HepG2 (cell line): ENCODE data around the gene SP1. TPM values are rescaled to one million over a fixed set of nuclear protein-coding genes. Genes with fewer than 3 reads are reported as not detected.

ENCODE experiments used
- AHR ChIP-seq: IDR thresholded peaks from 2 replicates; pipeline ENCODE4 v1.6.1; 2018; ENCODE audit warnings: missing genetic modification reagents, missing compliant biosample characterization
- BRD4 ChIP-seq: sonication (generic); formaldehyde crosslinking; IDR thresholded peaks from 2 replicates; pipeline ENCODE4 v1.4.0; 2020; ENCODE audit warnings: missing genetic modification reagents
- CEBPG ChIP-seq: IDR thresholded peaks from 2 replicates; pipeline ENCODE4 v1.6.1; 2016
- DMAP1 ChIP-seq: IDR thresholded peaks from 2 replicates; pipeline ENCODE4 v1.6.1; 2016
- HHEX ChIP-seq: IDR thresholded peaks from 2 replicates; pipeline ENCODE4 v1.6.1; 2016; ENCODE audit warnings: control low read depth
- KLF6 ChIP-seq: IDR thresholded peaks from 2 replicates; pipeline ENCODE4 v1.8.0; 2016; ENCODE audit warnings: missing biosample characterization, missing genetic modification reagents
- NFIB ChIP-seq: sonication (generic); formaldehyde crosslinking; IDR thresholded peaks from 2 replicates; pipeline ENCODE4 v1.9.0; 2021; ENCODE audit warnings: missing genetic modification reagents, mild to moderate bottlenecking, borderline replicate concordance
- NONO ChIP-seq, 2 experiments: fragments of 450-650 bp in 1 of 2; sonication (generic) in 1 of 2; formaldehyde crosslinking in 1 of 2; IDR thresholded peaks in 1 of 2; conservative IDR thresholded peaks in 1 of 2; 2 replicates each; pipeline versions ENCODE4 v1.6.1 to v1.8.0; 2017 to 2022; ENCODE audit warnings: mild to moderate bottlenecking in 1 of 2, missing genetic modification reagents in 1 of 2, moderate library complexity in 1 of 2
- PHF21A ChIP-seq: sonication (generic); formaldehyde crosslinking; IDR thresholded peaks from 2 replicates; pipeline ENCODE4 v1.5.0; 2020; ENCODE audit warnings: mild to moderate bottlenecking, missing genetic modification reagents
- SP140L ChIP-seq: sonication (generic); formaldehyde crosslinking; IDR thresholded peaks from 2 replicates; pipeline ENCODE4 v1.4.0; 2020; ENCODE audit warnings: missing genetic modification reagents, borderline replicate concordance
- SRF ChIP-seq: IDR thresholded peaks from 2 replicates; pipeline ENCODE4 v1.6.1; 2011; ENCODE audit warnings: mild to moderate bottlenecking, low read depth, low read length, moderate library complexity
- TAF1 ChIP-seq: sonication (generic); formaldehyde crosslinking; IDR thresholded peaks from 2 replicates; pipeline ENCODE4 v1.4.0; 2020; ENCODE audit warnings: missing genetic modification reagents
- TBX3 ChIP-seq: fragments of 450-650 bp; IDR thresholded peaks from 2 replicates; pipeline ENCODE4 v1.6.1; 2017; ENCODE audit warnings: antibody characterized with exemption, mild to moderate bottlenecking, inconsistent platforms, borderline replicate concordance
- ZBTB42 ChIP-seq: sonication (generic); formaldehyde crosslinking; IDR thresholded peaks from 2 replicates; pipeline ENCODE4 v1.5.0; 2020; ENCODE audit warnings: mild to moderate bottlenecking, missing genetic modification reagents
- ZMAT3 ChIP-seq: sonication (generic); formaldehyde crosslinking; conservative IDR thresholded peaks from 2 replicates; pipeline ENCODE4 v1.7.0; 2021; ENCODE audit warnings: missing genetic modification reagents
- ZNF367 ChIP-seq: sonication (generic); formaldehyde crosslinking; IDR thresholded peaks from 2 replicates; pipeline ENCODE4 v1.4.0; 2020; ENCODE audit warnings: missing genetic modification reagents, borderline replicate concordance
- ZNF562 ChIP-seq: sonication (generic); formaldehyde crosslinking; IDR thresholded peaks from 2 replicates; pipeline ENCODE4 v1.8.0; 2022; ENCODE audit warnings: missing genetic modification reagents, borderline replicate concordance
- ZNF614 ChIP-seq: IDR thresholded peaks from 2 replicates; pipeline ENCODE4 v1.6.1; 2018; ENCODE audit warnings: missing biosample characterization, missing genetic modification reagents, inconsistent platforms, borderline replicate concordance
- ZNF713 ChIP-seq: sonication (generic); formaldehyde crosslinking; IDR thresholded peaks from 2 replicates; pipeline ENCODE4 v1.4.0; 2020; ENCODE audit warnings: mild to moderate bottlenecking, missing genetic modification reagents
- polyA plus RNA-seq, 8 experiments: library from polyadenylated mRNA; depleted of rRNA in 3 of 8; stranded (reverse) in 7 of 8; unstranded in 1 of 8; fragments of >200 nt; fragmentation: Illumina TruSeq in 4 of 8; extraction: Trizol in 4 of 8; gene quantifications; 2 replicates each; pipeline versions ENCODE4 v1.2.1 to v1.2.3, GENCODE V29; 2011 to 2016; ENCODE audit warnings: low read depth in 4 of 8, missing spikeins in 1 of 8, mixed read lengths in 1 of 8; ENCODE audit not compliant: insufficient read depth in 1 of 8
- total RNA-seq, 5 experiments: library from RNA; depleted of rRNA; stranded (reverse); fragments of >200 nt; fragmentation: Illumina TruSeq; extraction: Trizol; gene quantifications; 2 replicates each; pipeline ENCODE4 v1.2.3, GENCODE V29; 2016; ENCODE audit warnings: low read depth in 1 of 5
- TF ChIP-seq, protein P1 (sequence below): sonication (generic); formaldehyde crosslinking; IDR thresholded peaks from 2 replicates; pipeline ENCODE4 v1.4.0; 2020; ENCODE audit warnings: missing genetic modification reagents
- TF ChIP-seq, protein P2 (sequence below): sonication (generic); formaldehyde crosslinking; IDR thresholded peaks from 2 replicates; pipeline ENCODE4 v1.4.0; 2020; ENCODE audit warnings: missing genetic modification reagents, low read depth, mild to moderate bottlenecking, borderline replicate concordance
- TF ChIP-seq, protein P3 (sequence below): sonication (generic); formaldehyde crosslinking; IDR thresholded peaks from 2 replicates; pipeline ENCODE4 v1.5.0; 2020; ENCODE audit warnings: missing genetic modification reagents
- TF ChIP-seq, protein P4 (sequence below): sonication (generic); formaldehyde crosslinking; IDR thresholded peaks from 2 replicates; pipeline ENCODE4 v1.4.0; 2020; ENCODE audit warnings: missing genetic modification reagents
- TF ChIP-seq, protein P5 (sequence below): sonication (generic); formaldehyde crosslinking; IDR thresholded peaks from 2 replicates; pipeline ENCODE4 v1.5.1; 2020; ENCODE audit warnings: missing genetic modification reagents, mild to moderate bottlenecking, borderline replicate concordance

The SP1 gene
- total and polyA plus RNA-seq, 2 of the 13 experiments (the other 11 are each of a cell fraction or from before 2014, with no cell fraction given) = 26.5 to 27.5 TPM

DNA sequence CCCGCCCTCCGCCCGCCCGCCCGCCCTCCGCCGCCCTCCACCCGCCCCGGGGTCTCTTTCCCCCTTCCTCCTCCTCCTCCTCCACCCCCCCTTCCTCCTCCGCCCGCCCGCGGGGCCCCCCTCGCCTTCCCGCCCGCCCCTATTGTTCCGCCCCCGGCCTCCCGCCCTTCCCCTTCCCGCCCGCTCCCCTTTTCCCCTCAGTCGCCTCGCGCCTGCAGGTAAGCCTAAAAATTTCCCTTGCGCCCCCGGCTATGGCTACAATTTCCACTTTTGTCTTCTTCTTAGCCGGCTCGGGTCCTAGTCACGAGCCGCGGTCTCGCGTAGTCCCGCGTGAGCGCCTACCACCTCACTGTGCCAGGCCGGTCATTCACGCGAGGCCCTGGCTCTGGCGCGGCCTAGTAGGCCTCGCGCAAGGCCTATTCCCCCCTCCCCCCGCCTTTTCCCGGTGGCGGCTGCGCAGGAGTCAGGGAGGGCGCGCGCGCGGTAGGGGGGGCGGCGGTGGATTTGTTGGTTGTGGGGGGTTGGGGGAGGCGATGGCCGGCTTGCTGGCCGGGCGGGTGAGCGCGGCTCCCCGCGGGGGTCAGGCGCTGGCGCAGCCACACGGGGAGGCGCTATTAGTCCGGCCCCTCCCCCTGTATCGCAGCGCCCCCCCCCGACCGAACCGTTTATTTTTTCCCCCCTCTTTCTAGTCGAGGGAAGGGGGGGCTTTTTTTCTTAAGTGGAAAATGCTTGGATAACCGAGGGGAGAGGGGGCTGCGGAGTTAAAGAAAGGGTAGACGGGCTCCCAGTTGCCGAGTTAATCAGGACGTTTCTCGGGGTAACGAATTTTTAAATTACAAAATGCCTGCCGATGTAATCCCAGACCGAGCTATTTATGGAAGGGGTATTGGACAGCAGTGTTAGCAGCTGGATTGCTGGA lies 72.4 kb downstream of the SP1 start (continued):
- TF ChIP-seq HHEX (CRISPR knock-in tag) = no peak
- TF ChIP-seq CEBPG (CRISPR knock-in tag) = no peak
- TF ChIP-seq, protein P1, sequence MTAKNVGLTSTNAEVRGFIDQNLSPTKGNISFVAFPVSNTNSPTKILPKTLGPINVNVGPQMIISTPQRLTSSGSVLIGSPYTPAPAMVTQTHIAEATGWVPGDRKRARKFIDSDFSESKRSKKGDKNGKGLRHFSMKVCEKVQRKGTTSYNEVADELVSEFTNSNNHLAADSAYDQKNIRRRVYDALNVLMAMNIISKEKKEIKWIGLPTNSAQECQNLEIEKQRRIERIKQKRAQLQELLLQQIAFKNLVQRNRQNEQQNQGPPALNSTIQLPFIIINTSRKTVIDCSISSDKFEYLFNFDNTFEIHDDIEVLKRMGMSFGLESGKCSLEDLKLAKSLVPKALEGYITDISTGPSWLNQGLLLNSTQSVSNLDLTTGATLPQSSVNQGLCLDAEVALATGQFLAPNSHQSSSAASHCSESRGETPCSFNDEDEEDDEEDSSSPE (CRISPR knock-in tag) = peak; percentile 64; the same call in 1 of the 2 replicates
- TF ChIP-seq ZNF562 = no peak
- TF ChIP-seq, protein P2, sequence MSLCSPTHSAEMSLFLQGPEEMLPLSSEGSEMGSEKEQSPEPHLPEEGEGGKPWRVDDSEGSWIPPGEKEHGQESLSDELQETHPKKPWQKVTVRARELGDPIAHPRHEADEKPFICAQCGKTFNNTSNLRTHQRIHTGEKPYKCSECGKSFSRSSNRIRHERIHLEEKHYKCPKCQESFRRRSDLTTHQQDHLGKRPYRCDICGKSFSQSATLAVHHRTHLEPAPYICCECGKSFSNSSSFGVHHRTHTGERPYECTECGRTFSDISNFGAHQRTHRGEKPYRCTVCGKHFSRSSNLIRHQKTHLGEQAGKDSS (CRISPR knock-in tag) = no peak
- no peak for TF ChIP-seq SP140L (CRISPR knock-in tag)
- TF ChIP-seq, protein P3, sequence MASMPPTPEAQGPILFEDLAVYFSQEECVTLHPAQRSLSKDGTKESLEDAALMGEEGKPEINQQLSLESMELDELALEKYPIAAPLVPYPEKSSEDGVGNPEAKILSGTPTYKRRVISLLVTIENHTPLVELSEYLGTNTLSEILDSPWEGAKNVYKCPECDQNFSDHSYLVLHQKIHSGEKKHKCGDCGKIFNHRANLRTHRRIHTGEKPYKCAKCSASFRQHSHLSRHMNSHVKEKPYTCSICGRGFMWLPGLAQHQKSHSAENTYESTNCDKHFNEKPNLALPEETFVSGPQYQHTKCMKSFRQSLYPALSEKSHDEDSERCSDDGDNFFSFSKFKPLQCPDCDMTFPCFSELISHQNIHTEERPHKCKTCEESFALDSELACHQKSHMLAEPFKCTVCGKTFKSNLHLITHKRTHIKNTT (CRISPR knock-in tag) = no peak
- TF ChIP-seq, protein P4, sequence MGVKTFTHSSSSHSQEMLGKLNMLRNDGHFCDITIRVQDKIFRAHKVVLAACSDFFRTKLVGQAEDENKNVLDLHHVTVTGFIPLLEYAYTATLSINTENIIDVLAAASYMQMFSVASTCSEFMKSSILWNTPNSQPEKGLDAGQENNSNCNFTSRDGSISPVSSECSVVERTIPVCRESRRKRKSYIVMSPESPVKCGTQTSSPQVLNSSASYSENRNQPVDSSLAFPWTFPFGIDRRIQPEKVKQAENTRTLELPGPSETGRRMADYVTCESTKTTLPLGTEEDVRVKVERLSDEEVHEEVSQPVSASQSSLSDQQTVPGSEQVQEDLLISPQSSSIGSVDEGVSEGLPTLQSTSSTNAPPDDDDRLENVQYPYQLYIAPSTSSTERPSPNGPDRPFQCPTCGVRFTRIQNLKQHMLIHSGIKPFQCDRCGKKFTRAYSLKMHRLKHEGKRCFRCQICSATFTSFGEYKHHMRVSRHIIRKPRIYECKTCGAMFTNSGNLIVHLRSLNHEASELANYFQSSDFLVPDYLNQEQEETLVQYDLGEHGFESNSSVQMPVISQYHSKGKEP (CRISPR knock-in tag) = no peak
- no peak for TF ChIP-seq PHF21A
- TF ChIP-seq BRD4 (CRISPR knock-in tag) = peak; percentile 85
- TF ChIP-seq ZBTB42 (CRISPR knock-in tag) = no peak
- no peak; the same call in 1 of the 2 replicates for TF ChIP-seq KLF6 (CRISPR knock-in tag)
- TF ChIP-seq SRF = no peak
- TF ChIP-seq, protein P5, sequence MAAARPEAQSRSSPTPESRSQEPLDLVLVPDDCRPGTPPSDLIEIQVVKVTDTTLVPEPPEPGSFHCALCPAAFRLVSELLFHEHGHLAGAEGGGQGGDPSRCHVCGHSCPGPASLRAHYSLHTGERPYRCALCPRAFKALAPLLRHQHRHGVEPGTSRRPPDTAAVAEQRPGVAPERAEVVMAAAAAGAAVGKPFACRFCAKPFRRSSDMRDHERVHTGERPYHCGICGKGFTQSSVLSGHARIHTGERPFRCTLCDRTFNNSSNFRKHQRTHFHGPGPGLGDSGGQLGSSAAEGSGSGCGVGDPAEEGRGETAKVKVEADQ = no peak
- peak; percentile 94; the same call in 1 of the 2 replicates for TF ChIP-seq AHR (CRISPR knock-in tag)
- 0 out of 2 replicates have a peak, but pooled peaks have one; percentile 75 for TF ChIP-seq ZNF367 (CRISPR knock-in tag)
- no peak; the same call in 1 of the 2 replicates for TF ChIP-seq ZMAT3 (CRISPR knock-in tag)
- TF ChIP-seq NFIB (CRISPR knock-in tag) = no peak
- TF ChIP-seq TAF1 (CRISPR knock-in tag) = peak; percentile 62
- TF ChIP-seq TBX3 = 0 out of 2 replicates have a peak, but pooled peaks have one; percentile 23
- no peak for TF ChIP-seq ZNF614
- no peak for TF ChIP-seq ZNF713
- peak; percentile 78; the same call in 1 of the 2 replicates for TF ChIP-seq DMAP1 (CRISPR knock-in tag)
- no peak for TF ChIP-seq NONO (IDR thresholded peaks at IDR 0.05)
- 0 out of 2 replicates have a peak, but pooled peaks have one; percentile 17 for TF ChIP-seq NONO (CRISPR knock-in tag; conservative IDR thresholded peaks at IDR 0.05)
